WTC11 (cell line): ENCODE results near the gene TULP1. TPM values are rescaled to one million over a fixed set of nuclear protein-coding genes. Genes with fewer than 3 reads are reported as not detected.
A peak's percentile ranks its signal among the peaks of the same experiment; 100 is the strongest.

Experiments
- ATAC-seq: fragments of 200-7000 bp; cut with Tn5 transposase; 2 replicates; pipeline ENCODE4 v1.10.0; 2021; ENCODE audit warnings: mild to moderate bottlenecking, moderate library complexity
- CTCF ChIA-PET: fragments of 300-600 bp; sonication (Branson Sonifier 250); formaldehyde crosslinking; loops from one replicate; lab custom pipeline; 2021; ENCODE audit warnings: antibody characterized with exemption; lab: Charles Lee
- POLR2A ChIA-PET: fragments of 350-600 bp; sonication (Branson Sonifier 250); formaldehyde crosslinking; loops from one replicate; lab custom pipeline; 2021; ENCODE audit warnings: antibody characterized with exemption; lab: Charles Lee
- DNase-seq: peaks from one replicate; pipeline ENCODE4 v3.0.0; 2021; ENCODE audit warnings: low spot score
- H3K27ac Mint-ChIP-seq: 2 replicates; pipeline ENCODE4 v1.8.0; 2021; ENCODE audit warnings: mixed read lengths
- H3K27me3 Mint-ChIP-seq: 2 replicates; pipeline ENCODE4 v1.8.0; 2021; ENCODE audit warnings: low read depth, mild to moderate bottlenecking, moderate library complexity, mixed read lengths
- H3K36me3 Mint-ChIP-seq: 2 replicates; pipeline ENCODE4 v1.8.0; 2021; ENCODE audit warnings: mixed read lengths
- H3K4me1 Mint-ChIP-seq: 2 replicates; pipeline ENCODE4 v1.8.0; 2022; ENCODE audit warnings: mixed read lengths
- H3K4me3 Mint-ChIP-seq: 2 replicates; pipeline ENCODE4 v1.8.0; 2021; ENCODE audit warnings: mild to moderate bottlenecking, moderate library complexity, mixed read lengths
- H3K9me3 Mint-ChIP-seq: 2 replicates; pipeline ENCODE4 v1.8.0; 2021; ENCODE audit warnings: mixed read lengths
- ELF4 ChIP-seq: sonication (generic); formaldehyde crosslinking; IDR thresholded peaks from 2 replicates; pipeline ENCODE4 v1.8.1; 2022; ENCODE audit warnings: low read depth, mild to moderate bottlenecking, moderate library complexity, missing genetic modification reagents
- EMX1 ChIP-seq: fragments of 250-450 bp; sonication (Bioruptor Pico); IDR thresholded peaks from 2 replicates; pipeline ENCODE4 v1.8.0; 2021; ENCODE audit warnings: mild to moderate bottlenecking
- FOXK1 ChIP-seq: sonication (generic); formaldehyde crosslinking; IDR thresholded peaks from 2 replicates; pipeline ENCODE4 v1.8.0; 2022; ENCODE audit warnings: mild to moderate bottlenecking, moderate library complexity, missing genetic modification reagents
- GABPB1 ChIP-seq: sonication (generic); formaldehyde crosslinking; IDR thresholded peaks from 2 replicates; pipeline ENCODE4 v1.8.1; 2023; ENCODE audit warnings: mild to moderate bottlenecking, missing genetic modification reagents
- NR1H2 ChIP-seq: sonication (generic); formaldehyde crosslinking; IDR thresholded peaks from 2 replicates; pipeline ENCODE4 v1.9.0; 2021; ENCODE audit warnings: mild to moderate bottlenecking, moderate library complexity, missing genetic modification reagents
- OVOL2 ChIP-seq: fragments of 250-450 bp; sonication (Bioruptor Pico); IDR thresholded peaks from 2 replicates; pipeline ENCODE4 v1.9.0; 2021; ENCODE audit warnings: mild to moderate bottlenecking, borderline replicate concordance
- TEAD4 ChIP-seq: sonication (generic); formaldehyde crosslinking; IDR thresholded peaks from 2 replicates; pipeline ENCODE4 v1.8.0; 2022; ENCODE audit warnings: mild to moderate bottlenecking, missing genetic modification reagents
- ZNF138 ChIP-seq: sonication (generic); formaldehyde crosslinking; conservative IDR thresholded peaks from 2 replicates; pipeline ENCODE4 v1.8.1; 2022; ENCODE audit warnings: mild to moderate bottlenecking, moderate library complexity, missing genetic modification reagents
- ZNF232 ChIP-seq: sonication (generic); formaldehyde crosslinking; IDR thresholded peaks from 2 replicates; pipeline ENCODE4 v1.8.0; 2022; ENCODE audit warnings: mild to moderate bottlenecking, missing genetic modification reagents
- ZNF263 ChIP-seq: sonication (generic); formaldehyde crosslinking; IDR thresholded peaks from 2 replicates; pipeline ENCODE4 v1.8.1; 2022; ENCODE audit warnings: low read depth, mild to moderate bottlenecking, moderate library complexity, missing genetic modification reagents
- total RNA-seq: library from RNA; stranded (reverse); gene quantifications from 3 replicates; pipeline ENCODE4 v1.2.3, GENCODE V29; 2021
- TF ChIP-seq, protein P1 (sequence below): sonication (generic); formaldehyde crosslinking; IDR thresholded peaks from 2 replicates; pipeline ENCODE4 v1.8.0; 2022; ENCODE audit warnings: mild to moderate bottlenecking, missing genetic modification reagents
- TF ChIP-seq, protein P2 (sequence below): fragments of 200-600 bp; IDR thresholded peaks from 2 replicates; pipeline ENCODE4 v1.8.0; 2022; ENCODE audit warnings: antibody characterized with exemption
- TF ChIP-seq, protein P3 (sequence below): sonication (generic); formaldehyde crosslinking; IDR thresholded peaks from 2 replicates; pipeline ENCODE4 v1.8.1; 2022; ENCODE audit warnings: missing genetic modification reagents, borderline replicate concordance
- TF ChIP-seq, protein P4 (sequence below): sonication (generic); formaldehyde crosslinking; IDR thresholded peaks from 2 replicates; pipeline ENCODE4 v1.8.1; 2022; ENCODE audit warnings: low read depth, missing genetic modification reagents, borderline replicate concordance
- TF ChIP-seq, protein P5 (sequence below): sonication (generic); formaldehyde crosslinking; IDR thresholded peaks from 2 replicates; pipeline ENCODE4 v1.8.0; 2023; ENCODE audit warnings: mild to moderate bottlenecking, missing genetic modification reagents
- TF ChIP-seq, protein P6 (sequence below): fragments of 250-450 bp; sonication (Bioruptor Pico); IDR thresholded peaks from 2 replicates; pipeline ENCODE4 v1.9.0; 2021; ENCODE audit warnings: mild to moderate bottlenecking
- TF ChIP-seq, protein P7 (sequence below): sonication (generic); formaldehyde crosslinking; IDR thresholded peaks from 2 replicates; pipeline ENCODE4 v1.8.1; 2022; ENCODE audit warnings: mild to moderate bottlenecking, moderate library complexity, missing genetic modification reagents
- TF ChIP-seq, protein P8 (sequence below): fragments of 250-450 bp; sonication (Bioruptor Pico); IDR thresholded peaks from 2 replicates; pipeline ENCODE4 v1.8.0; 2021; ENCODE audit warnings: mild to moderate bottlenecking

TULP1 gene
- total RNA-seq, 1 experiment from 2014 or later, result 2.9 TPM

DNA sequence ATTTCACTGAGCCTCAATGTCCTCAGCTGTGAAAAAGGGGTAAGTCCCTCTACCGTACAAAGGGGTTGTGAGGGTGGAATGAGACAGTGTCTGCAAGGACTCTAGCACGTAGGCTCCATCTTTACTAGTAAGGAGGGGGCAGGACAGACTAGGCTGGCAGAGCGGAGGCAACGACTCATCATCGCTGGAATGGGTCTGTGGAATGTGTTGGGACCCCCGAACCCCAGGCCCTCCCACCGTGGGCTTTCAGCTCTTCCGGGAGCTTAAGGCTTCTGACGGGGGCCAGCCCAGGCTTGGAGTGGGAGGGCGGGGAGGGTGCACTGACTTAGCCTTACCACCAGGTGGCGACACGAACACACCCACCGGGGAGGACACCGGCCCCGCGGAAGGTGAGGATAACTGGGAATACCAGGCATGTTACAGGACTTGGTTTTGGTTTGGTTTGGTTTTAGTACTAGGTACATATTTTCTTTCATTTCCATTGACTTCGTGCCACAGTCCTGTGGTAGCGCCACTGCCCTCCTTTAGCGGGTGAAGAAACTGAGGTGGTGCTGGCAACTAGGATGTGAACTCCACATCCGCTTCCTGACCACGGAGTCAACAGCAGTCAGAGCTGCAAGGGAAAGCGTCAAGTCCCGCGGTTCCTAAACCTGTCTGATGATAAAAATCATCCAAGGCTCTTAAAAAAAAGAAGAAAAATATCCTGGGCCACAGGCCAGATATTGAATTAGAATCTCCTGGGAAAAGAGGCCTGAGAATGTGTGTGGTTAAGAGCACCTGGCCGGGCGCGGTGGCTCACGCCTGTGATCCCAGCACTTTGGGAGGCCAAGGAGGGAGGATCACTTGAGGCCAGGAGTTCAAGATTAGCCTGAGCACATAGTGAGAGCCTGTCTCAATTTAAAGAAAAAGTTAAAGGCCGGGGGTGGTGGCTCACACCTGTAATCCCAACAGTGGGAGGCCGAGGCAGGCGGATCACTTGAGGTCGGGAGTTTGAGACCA lies 10.3 kb upstream of the TULP1 start:
- Mint-ChIP-seq H3K4me3 (peak overlapping the region; percentile 41), H3K27me3 (no peaks in the 10 kb centered on the region; the same call in 1 of the 2 replicates), H3K36me3 (no peaks in the 10 kb centered on the region), H3K4me1 (peaks cover 19% of the 10 kb centered on the region), H3K9me3 (peaks cover 2% of the 10 kb centered on the region; the same call in 1 of the 2 replicates), H3K27ac (no peak overlapping the region)
- DNase-seq (peak; percentile 91), ATAC-seq (peak; percentile 87)
- TF ChIP-seq, protein P1, sequence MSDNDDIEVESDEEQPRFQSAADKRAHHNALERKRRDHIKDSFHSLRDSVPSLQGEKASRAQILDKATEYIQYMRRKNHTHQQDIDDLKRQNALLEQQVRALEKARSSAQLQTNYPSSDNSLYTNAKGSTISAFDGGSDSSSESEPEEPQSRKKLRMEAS (CRISPR knock-in tag), result 0 out of 2 replicates have a peak, but pooled peaks have one; percentile 24
- TF ChIP-seq ZNF263 (no peak), ELF4 (CRISPR knock-in tag) (no peak), GABPB1 (CRISPR knock-in tag) (peak; percentile 12; the same call in 1 of the 2 replicates), FOXK1 (no peak), ZNF232 (CRISPR knock-in tag) (0 out of 2 replicates have a peak, but pooled peaks have one; percentile 54), NR1H2 (CRISPR knock-in tag) (no peak)
- TF ChIP-seq, protein P2, sequence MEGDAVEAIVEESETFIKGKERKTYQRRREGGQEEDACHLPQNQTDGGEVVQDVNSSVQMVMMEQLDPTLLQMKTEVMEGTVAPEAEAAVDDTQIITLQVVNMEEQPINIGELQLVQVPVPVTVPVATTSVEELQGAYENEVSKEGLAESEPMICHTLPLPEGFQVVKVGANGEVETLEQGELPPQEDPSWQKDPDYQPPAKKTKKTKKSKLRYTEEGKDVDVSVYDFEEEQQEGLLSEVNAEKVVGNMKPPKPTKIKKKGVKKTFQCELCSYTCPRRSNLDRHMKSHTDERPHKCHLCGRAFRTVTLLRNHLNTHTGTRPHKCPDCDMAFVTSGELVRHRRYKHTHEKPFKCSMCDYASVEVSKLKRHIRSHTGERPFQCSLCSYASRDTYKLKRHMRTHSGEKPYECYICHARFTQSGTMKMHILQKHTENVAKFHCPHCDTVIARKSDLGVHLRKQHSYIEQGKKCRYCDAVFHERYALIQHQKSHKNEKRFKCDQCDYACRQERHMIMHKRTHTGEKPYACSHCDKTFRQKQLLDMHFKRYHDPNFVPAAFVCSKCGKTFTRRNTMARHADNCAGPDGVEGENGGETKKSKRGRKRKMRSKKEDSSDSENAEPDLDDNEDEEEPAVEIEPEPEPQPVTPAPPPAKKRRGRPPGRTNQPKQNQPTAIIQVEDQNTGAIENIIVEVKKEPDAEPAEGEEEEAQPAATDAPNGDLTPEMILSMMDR, result peak; percentile 99
- POLR2A ChIA-PET, result interaction anchor here (0.6 to 1.4 kb wide), 6 partner anchors 26 to 473 kb away, joined by 3 to 7 read pairs (median 3); partner anchors contain the start of gene TEAD3
- CTCF ChIA-PET, result interaction anchor here (0.5 to 7.0 kb wide), 109 partner anchors 8 to 1682 kb away, joined by 3 to 147 read pairs (median 4); partner anchors contain the start of genes ARMC12, FANCE, FKBP5 and PPARD

DNA sequence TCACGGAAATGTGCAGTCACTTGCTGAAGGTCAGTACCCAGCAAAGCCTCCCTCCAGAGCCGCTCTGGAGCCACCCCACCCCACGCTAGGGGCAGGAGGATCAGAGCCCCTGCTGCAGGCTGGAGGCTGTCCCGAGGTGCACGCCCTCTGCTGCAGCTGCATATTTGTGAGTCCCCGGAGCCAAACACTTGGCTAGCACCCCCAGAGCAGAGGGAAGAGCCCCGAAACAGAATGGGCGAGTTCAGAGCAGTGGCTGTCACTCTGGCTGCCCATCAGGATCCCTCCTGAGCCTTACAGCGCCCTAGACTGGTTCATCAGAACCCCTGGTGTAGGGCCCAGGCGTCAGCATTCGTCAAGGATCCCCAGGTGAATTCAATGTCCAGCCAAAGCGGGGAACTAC lies 9.5 kb upstream of the TULP1 start:
- no peaks in the 10 kb centered on the region; the same call in 1 of the 2 replicates for H3K27me3 Mint-ChIP-seq
- CTCF ChIA-PET, result interaction anchor here (0.5 to 7.0 kb wide), 105 partner anchors 8 to 1681 kb away, joined by 3 to 147 read pairs (median 4); partner anchors contain the start of genes ARMC12, FANCE, FKBP5 and PPARD
- POLR2A ChIA-PET, result interaction anchor here (0.6 to 1.4 kb wide), 3 partner anchors 48 to 473 kb away, joined by 3 to 4 read pairs (median 3); no protein-coding TSS in a partner anchor
- peaks cover 19% of the 10 kb centered on the region for H3K4me1 Mint-ChIP-seq
- no peaks in the 10 kb centered on the region for H3K9me3 Mint-ChIP-seq
- TF ChIP-seq, protein P3, sequence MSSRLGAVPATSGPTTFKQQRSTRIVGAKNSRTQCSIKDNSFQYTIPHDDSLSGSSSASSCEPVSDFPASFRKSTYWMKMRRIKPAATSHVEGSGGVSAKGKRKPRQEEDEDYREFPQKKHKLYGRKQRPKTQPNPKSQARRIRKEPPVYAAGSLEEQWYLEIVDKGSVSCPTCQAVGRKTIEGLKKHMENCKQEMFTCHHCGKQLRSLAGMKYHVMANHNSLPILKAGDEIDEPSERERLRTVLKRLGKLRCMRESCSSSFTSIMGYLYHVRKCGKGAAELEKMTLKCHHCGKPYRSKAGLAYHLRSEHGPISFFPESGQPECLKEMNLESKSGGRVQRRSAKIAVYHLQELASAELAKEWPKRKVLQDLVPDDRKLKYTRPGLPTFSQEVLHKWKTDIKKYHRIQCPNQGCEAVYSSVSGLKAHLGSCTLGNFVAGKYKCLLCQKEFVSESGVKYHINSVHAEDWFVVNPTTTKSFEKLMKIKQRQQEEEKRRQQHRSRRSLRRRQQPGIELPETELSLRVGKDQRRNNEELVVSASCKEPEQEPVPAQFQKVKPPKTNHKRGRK (CRISPR knock-in tag), result no peak
- TF ChIP-seq, protein P4, sequence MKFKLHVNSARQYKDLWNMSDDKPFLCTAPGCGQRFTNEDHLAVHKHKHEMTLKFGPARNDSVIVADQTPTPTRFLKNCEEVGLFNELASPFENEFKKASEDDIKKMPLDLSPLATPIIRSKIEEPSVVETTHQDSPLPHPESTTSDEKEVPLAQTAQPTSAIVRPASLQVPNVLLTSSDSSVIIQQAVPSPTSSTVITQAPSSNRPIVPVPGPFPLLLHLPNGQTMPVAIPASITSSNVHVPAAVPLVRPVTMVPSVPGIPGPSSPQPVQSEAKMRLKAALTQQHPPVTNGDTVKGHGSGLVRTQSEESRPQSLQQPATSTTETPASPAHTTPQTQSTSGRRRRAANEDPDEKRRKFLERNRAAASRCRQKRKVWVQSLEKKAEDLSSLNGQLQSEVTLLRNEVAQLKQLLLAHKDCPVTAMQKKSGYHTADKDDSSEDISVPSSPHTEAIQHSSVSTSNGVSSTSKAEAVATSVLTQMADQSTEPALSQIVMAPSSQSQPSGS (CRISPR knock-in tag), result no peak
- no peak for DNase-seq
- no peaks in the 10 kb centered on the region for H3K36me3 Mint-ChIP-seq
- H3K4me3 Mint-ChIP-seq, result no peak overlapping the region
- peak; percentile 44 for ATAC-seq
- no peak overlapping the region for H3K27ac Mint-ChIP-seq

DNA sequence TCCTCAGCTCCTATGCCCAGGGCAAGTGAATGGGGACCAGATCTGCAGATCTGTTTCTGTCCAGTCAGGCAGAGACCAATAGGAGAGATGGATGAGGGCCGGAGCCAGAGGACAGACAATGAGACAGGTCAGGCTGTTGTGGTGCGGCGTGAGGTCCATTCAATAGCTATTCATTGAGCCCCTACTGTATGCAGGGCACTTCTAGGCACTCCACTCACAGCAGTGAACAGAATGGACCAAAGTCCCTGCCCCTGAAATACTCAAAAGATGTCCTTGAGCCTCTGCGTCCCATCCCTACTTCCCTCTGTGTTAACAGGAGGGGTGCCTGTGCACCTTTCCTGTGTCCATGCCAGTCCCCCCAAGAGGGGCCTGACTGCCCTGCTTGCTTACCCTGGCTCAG lies 8.5 kb upstream of the TULP1 start:
- H3K27ac Mint-ChIP-seq, result no peak overlapping the region
- no peak for ATAC-seq
- POLR2A ChIA-PET, result no interaction called here
- no peak overlapping the region for H3K4me3 Mint-ChIP-seq
- H3K27me3 Mint-ChIP-seq, result no peaks in the 10 kb centered on the region; the same call in 1 of the 2 replicates
- H3K4me1 Mint-ChIP-seq, result peaks cover 19% of the 10 kb centered on the region
- no peaks in the 10 kb centered on the region for H3K9me3 Mint-ChIP-seq
- CTCF ChIA-PET, result interaction anchor here (2.1 to 7.0 kb wide), 6 partner anchors 8 to 217 kb away, joined by 8 to 147 read pairs (median 42); partner anchors contain the start of genes ARMC12 and TULP1
- no peak for DNase-seq
- H3K36me3 Mint-ChIP-seq, result no peaks in the 10 kb centered on the region
- TF ChIP-seq, protein P5, sequence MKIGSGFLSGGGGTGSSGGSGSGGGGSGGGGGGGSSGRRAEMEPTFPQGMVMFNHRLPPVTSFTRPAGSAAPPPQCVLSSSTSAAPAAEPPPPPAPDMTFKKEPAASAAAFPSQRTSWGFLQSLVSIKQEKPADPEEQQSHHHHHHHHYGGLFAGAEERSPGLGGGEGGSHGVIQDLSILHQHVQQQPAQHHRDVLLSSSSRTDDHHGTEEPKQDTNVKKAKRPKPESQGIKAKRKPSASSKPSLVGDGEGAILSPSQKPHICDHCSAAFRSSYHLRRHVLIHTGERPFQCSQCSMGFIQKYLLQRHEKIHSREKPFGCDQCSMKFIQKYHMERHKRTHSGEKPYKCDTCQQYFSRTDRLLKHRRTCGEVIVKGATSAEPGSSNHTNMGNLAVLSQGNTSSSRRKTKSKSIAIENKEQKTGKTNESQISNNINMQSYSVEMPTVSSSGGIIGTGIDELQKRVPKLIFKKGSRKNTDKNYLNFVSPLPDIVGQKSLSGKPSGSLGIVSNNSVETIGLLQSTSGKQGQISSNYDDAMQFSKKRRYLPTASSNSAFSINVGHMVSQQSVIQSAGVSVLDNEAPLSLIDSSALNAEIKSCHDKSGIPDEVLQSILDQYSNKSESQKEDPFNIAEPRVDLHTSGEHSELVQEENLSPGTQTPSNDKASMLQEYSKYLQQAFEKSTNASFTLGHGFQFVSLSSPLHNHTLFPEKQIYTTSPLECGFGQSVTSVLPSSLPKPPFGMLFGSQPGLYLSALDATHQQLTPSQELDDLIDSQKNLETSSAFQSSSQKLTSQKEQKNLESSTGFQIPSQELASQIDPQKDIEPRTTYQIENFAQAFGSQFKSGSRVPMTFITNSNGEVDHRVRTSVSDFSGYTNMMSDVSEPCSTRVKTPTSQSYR (CRISPR knock-in tag), result no peak
- TF ChIP-seq OVOL2 (CRISPR knock-in tag) (no peak), EMX1 (CRISPR knock-in tag) (no peak), TEAD4 (no peak), ZNF138 (CRISPR knock-in tag) (no peak)
- TF ChIP-seq, protein P6, sequence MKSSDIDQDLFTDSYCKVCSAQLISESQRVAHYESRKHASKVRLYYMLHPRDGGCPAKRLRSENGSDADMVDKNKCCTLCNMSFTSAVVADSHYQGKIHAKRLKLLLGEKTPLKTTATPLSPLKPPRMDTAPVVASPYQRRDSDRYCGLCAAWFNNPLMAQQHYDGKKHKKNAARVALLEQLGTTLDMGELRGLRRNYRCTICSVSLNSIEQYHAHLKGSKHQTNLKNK, result no peak
- TF ChIP-seq, protein P7, sequence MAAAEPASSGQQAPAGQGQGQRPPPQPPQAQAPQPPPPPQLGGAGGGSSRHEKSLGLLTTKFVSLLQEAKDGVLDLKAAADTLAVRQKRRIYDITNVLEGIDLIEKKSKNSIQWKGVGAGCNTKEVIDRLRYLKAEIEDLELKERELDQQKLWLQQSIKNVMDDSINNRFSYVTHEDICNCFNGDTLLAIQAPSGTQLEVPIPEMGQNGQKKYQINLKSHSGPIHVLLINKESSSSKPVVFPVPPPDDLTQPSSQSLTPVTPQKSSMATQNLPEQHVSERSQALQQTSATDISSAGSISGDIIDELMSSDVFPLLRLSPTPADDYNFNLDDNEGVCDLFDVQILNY (CRISPR knock-in tag), result no peak
- TF ChIP-seq, protein P8, sequence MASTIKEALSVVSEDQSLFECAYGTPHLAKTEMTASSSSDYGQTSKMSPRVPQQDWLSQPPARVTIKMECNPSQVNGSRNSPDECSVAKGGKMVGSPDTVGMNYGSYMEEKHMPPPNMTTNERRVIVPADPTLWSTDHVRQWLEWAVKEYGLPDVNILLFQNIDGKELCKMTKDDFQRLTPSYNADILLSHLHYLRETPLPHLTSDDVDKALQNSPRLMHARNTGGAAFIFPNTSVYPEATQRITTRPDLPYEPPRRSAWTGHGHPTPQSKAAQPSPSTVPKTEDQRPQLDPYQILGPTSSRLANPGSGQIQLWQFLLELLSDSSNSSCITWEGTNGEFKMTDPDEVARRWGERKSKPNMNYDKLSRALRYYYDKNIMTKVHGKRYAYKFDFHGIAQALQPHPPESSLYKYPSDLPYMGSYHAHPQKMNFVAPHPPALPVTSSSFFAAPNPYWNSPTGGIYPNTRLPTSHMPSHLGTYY (CRISPR knock-in tag), result no peak
